NCI-H2107 treated with DMSO at 0.1 percent for 48 hours (cell line): ENCODE data around the gene GAN.

Experiments used
- DNase-seq: peaks from one replicate; lab custom pipeline; 2025; ENCODE audit not compliant: unreplicated experiment; lab: John Stamatoyannopoulos, UW

GAN gene

DNA sequence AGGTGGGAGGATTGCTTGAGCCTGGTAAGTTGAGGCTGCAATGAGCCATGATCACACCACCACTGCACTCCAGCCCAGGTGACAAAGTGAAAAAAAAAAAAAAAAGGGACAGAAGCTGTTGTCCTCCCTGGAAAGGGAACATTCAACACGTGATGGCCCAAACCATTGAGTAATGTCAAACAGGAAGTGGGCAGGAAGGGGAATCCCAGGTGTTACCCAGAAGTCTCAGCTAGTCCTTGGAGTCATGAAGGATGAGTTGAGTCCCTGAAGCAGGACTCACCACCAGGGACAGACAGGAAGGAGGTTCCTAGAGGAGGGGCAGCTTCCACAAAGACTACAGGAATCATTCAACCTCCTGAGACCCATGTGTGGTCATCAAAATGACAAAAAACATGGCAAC is 110.0 kb downstream of the GAN start:
- no peak for DNase-seq

- peak; percentile 26 for DNase-seq
Measured at GRCh38 chr16:81427219-81427618, 112.5 kb downstream of the GAN start.

- peak; percentile 82 for DNase-seq
Measured at GRCh38 chr16:81429045-81429521, 114.3 kb downstream of the GAN start.

GRCh38 chr16:81431554-81432353 is 117.0 kb downstream of the GAN start:
- DNase-seq: peak; percentile 47

DNA sequence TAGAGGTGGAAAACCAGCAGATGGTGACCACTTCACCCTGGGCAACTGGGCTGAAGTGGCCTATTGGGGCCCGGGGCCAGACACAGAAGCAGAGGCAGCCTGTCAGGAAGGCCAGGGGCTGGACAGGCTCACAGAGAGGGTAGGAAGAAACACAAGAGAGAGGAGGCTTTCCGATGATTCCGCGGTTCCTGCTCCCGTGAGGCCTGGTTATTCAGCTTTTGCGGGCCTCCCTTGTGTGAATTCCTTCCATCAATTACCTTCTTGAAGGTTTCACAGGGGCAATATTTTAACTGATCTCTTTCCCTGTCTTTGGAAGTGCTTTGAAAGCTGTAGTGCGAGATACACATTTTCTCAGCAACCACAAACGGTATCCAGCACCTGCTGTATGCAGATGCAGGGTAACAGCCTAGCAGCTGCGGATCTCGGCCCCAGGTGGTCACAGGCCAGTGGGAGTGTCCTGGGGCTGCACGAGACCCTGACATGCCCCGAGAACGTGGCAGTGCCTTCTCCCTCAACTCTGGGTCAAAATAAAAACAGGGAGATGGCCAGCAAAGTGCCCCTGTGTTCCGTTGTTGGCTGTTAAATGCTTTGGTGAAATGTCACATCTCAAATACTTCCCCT is 118.3 kb downstream of the GAN start:
- peak; percentile 90 for DNase-seq

- DNase-seq: no peak
Measured at GRCh38 chr16:81435103-81435502, 120.3 kb downstream of the GAN start.

- DNase-seq: no peak
Measured at GRCh38 chr16:81435567-81435966, 120.8 kb downstream of the GAN start.

DNA sequence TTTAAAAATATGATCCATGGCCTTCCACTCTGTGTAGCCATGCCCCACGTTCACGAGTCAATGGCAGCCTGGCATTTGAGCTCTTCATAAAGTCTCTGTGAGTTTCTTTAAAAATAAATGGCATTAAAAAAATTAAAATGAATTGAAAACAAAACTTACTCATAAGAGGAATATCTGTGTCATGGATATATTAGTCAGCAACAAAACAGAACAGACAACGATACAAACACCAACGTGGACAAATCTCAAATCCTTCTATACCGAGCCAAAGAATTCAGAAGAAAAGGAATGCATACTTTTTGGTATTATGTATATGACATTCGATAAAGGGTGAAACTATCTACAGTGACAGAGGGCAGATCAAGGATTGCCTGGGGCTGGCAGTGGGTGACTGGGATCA is 121.6 kb downstream of the GAN start:
- DNase-seq: no peak

- DNase-seq: no peak
Measured at GRCh38 chr16:81437865-81438264, 123.1 kb downstream of the GAN start.
